EL (cell line): ENCODE measurements around the gene SNRNP25.
"Not testable (repeated sequence)": the region's sequence is repeated elsewhere in the genome, so short reads cannot be mapped to it uniquely, and the experiment has no call there.

Source experiments
- DNase-seq: peaks from one replicate; pipeline ENCODE4 v3.0.0-alpha.2; 2016

SNRNP25 gene

DNA sequence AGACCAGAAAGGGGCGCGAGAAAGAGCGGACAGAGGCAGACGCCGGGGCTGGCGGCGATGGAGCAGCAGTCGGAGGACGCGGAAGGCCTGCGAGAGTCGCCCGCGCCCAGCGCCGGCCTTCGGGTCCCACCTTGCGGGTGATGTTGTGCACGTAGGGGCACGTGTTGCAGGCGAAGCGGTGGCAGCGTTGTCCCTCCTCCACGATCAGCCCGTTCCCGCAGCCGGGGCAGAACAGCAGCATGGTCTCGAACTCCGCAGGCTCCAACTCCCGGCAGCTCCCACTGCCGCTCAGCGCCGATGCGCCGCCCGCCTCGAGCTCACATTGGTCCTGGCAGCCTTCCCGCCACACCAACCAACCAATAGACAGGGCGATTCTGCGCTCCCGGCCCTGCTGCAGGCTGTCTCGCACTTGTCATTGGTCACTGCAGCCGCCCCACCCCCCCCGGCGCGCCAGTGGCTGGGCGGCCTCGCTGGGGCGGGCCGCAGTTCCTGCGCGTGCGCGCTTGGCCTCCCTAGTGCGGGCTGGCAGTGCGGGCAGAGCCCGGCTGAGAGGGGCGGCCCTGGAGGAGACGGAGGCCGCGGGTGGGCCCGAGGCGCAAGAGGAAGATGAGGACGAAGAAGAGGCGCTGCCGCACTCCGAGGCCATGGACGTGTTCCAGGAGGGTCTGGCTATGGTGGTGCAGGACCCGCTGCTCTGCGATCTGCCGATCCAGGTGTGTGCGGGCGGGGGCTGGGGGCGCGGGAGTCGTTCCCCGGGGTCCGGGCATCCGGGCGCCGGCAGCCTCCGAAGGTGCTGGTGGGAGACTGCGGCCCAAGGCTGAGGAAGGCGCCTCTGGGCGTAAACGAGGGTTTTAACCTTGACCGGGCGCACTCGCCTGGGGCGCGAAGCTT lies at the start of gene SNRNP25, which contains the start of gene POLR3K:
SNRNP25 (plus strand) TSS at position 483 of the 891 bp plus-strand sequence; CDS start at position 672, 189 bp downstream.
POLR3K (minus strand) TSS at position 263 of the 891 bp plus-strand sequence; CDS start at position 241, 22 bp downstream.
- DNase-seq, result peak; percentile 97

DNA sequence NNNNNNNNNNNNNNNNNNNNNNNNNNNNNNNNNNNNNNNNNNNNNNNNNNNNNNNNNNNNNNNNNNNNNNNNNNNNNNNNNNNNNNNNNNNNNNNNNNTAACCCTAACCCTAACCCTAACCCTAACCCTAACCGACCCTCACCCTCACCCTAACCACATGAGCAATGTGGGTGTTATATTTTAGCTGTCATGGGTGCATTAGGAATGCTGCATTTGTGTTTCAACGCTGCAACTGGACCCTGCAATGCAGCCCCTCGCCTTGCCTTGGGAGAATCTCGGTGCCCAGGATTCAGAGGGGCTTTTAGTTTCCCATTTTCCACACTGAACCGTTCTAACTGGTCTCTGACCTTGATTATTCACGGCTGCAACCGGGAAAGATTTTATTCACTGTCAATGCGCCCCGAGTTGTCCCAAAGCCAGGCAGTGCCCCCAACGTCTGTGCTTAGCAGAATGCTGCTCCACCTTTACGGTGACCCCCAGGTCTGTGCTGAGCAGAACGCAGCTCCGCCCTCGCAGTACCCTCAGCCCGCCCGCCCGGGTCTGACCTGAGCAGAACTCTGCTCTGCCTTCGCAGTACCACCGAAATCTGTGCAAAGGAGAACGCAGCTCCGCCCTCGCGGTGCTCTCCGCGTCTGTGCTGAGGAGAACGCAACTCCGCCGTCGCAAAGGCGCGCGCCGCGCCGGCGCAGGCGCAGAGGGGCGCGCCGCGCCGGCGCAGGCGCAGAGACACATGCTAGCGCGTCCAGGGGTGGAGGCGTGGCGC lies 43.5 kb upstream of the SNRNP25 start:
- DNase-seq, result no peak

DNA sequence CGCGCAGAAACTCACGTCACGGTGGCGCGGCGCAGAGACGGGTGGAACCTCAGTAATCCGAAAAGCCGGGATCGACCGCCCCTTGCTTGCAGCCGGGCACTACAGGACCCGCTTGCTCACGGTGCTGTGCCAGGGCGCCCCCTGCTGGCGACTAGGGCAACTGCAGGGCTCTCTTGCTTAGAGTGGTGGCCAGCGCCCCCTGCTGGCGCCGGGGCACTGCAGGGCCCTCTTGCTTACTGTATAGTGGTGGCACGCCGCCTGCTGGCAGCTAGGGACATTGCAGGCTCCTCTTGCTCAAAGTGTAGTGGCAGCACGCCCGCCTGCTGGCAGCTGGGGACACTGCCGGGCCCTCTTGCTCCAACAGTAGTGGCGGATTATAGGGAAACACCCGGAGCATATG lies 42.9 kb upstream of the SNRNP25 start:
- DNase-seq, result not testable (repeated sequence)

DNA sequence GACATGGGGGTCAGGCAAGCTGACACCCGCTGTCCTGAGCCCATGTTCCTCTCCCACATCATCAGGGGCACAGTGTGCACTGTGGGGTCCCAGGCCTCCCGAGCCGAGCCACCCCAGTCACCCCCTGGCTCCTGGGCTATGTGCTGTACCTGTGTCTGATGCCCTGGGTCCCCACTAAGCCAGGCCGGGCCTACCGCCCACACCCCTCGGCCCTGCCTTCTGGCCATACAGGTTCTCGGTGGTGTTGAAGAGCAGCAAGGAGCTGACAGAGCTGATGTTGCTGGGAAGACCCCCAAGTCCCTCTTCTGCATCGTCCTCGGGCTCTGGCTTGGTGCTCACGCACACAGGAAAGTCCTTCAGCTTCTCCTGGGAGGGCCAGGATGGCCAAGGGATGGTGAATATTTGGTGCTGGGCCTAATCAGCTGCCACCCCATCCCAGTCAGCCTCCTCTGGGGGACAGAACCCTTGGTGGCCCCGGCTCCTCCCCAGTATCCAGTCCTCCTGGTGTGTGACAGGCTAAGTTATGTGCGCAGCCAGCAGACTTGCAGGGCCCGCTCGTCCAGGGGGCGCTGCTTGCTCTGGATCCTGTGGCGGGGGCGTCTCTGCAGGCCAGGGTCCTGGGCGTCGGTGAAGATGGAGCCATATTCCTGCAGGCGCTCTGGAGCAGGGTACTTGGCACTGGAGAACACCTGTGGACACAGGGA lies 36.4 kb upstream of the SNRNP25 start:
- DNase-seq, result not testable (repeated sequence)

- DNase-seq, result not testable (repeated sequence)
These were observed 32.7 kb upstream of the SNRNP25 start for GRCh38 chr16:20886-21285.

DNA sequence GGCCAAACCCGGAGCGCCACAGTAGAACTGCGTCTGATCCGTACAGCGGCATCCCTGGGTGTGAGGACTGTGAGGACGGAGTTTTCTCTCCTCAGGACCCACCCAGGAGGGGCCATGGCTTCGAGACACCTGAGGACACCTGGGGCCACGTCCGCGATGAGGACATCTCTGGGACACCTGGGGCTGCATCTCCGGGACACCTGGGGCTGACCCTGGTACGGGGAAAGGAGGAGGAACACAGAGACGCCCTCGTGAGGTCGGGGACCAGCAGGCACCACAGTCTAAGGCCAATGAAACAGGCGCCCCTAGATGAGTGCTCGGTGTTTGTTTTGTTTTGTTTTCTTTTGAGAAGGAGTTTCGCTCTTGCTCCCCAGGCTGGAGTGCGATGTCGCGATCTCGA lies 29.5 kb upstream of the SNRNP25 start:
- DNase-seq, result not testable (repeated sequence)

DNA sequence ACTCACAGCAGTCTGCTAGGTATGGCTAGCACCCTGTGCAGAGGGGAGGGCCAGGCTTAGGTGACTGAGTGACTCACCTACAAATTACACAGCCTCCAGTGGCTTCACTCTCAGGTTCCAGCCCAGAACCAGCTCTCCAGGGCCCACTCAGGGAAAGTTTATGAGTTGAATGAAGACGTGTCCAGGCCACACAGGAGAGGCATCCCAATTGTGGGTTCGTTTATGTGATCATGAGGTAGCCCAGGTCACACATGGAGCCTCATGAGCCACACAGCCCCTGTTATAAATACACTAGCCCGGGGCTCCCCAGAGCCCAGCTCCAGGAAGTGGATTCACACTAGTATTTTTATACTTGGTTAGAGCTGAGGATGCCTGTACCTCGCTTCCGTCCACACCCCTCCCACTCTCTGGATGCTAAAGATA lies 27.7 kb upstream of the SNRNP25 start:
- not testable (repeated sequence) for DNase-seq

DNA sequence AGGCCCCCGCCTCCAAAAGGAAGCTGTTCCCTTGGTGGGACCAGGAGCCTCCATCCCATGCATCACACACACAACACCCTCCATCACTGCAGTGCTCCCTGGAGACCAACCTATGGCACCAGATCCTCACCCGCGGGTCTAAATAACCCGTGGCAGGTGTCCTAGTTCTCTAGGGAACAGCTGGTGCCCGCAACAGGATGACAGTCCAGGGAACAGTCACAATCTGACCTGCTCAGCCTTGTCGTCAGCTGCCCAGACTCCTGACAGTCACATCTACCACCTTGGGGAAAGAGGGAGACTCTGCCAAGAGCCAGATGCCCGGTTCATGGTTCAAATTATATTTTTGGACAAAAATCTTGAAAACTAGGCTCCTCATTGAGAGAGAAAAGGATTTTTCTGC lies 23.0 kb upstream of the SNRNP25 start:
- not testable (repeated sequence) for DNase-seq

DNA sequence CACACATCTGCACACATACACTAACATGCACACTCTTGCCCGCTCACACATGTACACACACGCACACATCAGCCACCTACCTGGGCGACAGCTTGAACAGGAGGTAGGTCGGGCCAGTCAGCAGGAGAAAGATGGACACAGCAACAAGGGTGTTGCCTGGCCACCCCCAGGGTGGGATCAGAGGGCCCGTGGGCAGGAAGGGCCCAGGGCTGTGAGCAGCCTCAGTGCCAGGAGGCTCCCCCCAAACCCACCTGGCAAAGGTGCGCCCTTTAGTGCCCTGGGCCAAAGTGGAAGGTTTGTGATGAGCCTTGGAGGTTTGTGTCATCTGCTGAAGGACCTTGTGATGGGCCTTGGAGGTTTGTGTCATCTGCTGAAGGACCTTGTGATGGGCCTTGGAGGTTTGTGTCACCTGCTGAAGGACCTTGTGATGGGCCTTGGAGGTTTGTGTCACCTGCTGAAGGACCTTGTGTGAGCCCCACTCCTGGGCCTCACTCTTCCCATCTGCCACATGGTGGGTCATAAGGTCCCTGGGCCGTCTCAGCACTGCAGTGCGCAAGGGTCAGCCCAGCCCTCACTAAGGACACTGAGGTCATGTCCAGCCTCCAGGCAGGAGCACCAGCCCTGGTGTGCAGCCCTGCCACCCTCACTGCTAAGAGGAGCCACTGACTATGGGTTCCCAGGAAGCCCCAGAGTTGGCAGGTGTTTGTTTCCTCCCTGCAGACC lies 20.3 kb upstream of the SNRNP25 start:
- DNase-seq, result not testable (repeated sequence)

DNA sequence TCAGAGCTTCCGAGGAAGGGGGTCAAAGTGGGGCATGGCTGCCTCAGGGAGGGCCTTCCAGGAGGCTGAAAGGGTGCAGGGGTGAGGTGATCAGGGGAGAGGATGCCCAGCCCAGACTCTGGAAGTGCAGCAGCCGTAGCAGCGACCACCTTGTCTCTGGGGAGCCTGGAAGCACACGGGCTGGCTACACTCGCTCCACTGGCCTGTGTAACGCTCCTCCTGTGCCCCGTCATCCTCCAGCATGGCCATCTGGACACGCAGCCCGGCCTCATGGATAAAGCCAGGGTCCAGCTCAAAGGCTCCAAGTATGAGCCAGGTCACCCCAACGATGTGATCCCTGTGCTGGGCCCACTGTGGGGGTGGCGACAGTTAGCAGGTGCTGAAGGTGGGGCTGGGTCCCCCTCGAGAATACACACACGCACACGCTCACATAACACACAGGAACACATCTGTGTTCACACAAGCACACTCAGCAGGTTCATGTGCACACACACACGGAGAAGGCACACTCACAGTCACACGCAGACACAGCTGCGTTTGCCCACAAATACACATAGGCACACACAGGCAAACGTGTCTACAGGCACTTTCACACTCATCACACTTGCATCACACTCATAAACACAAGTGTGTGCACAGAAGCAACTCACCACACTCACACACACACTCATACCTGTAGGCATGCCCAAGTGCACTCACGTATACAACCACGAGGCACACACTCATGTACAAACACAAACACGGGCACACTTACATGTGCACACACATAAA lies 19.6 kb upstream of the SNRNP25 start:
- DNase-seq, result no peak

- DNase-seq, result no peak
These were observed 19.0 kb upstream of the SNRNP25 start for GRCh38 chr16:34648-34987.

- no peak for DNase-seq
These were observed 18.5 kb upstream of the SNRNP25 start for GRCh38 chr16:35011-35677.

GRCh38 chr16:35678-36305 lies 17.8 kb upstream of the SNRNP25 start:
- DNase-seq, result no peak

- DNase-seq, result no peak
These were observed 17.2 kb upstream of the SNRNP25 start for GRCh38 chr16:36336-36984.

DNA sequence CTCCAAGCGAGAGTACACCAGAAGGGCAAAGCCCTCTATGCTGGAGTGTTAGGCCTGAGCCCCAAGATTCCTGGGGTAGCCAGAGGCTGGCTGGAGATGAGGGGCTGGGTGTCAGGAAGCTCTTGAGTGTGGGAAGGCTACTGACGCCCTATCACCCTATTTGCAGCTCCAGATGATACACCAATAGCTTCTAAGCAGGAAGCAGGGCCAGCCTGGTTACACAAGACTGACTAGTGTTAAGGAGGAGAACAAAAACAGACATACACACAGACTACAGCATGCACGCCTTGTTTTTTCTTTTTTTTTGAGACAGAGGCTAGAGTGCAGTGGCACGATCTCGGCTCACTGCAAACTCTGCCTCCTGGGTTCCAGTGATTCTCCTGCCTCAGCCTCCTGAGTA lies 16.1 kb upstream of the SNRNP25 start:
- no peak for DNase-seq

GRCh38 chr16:38206-38605 lies 15.4 kb upstream of the SNRNP25 start:
- not testable (repeated sequence) for DNase-seq

DNA sequence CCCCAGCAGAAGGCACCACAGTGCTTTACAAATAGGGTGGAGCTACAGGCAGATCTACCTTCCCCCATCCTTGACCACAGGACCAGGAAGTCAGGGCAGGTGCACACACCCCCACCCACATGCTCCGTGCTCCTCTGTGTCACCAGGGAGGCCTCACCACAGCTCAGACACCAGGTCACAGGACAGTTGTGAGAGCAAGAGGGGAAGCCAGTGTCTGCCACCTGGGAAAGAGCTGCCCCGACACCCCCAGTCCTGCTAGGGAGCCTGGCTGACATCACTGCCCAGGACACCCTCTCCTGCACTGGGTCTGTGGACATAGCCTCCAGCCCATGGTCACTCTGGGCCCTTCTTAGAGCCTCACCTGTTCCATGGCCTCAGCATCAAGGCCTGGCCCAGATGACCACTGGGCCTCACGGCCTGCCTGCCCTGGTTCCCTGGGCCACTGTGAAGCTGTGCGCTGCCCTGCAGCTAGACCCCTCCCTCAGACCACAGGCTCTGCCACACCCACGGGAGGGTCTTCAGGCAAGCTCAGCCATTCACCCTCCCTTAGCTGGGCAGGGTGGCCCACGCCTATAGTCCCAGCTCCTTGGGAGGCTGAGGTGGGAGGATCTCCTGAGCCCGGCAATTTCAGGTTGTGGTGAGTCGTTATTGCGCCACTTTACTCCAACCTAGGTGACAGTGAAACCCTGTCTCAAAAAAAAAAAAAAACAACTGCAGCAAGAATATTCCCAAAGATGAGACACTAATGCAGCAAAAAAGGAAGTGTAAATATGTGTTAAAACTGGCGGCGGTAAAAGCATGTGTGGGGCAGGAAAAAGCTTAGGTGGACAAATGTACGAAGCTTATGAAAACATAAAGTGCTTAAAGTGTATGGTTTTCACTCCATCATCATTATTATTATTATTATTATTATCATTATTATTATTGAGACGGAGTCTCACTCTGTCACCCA lies 14.4 kb upstream of the SNRNP25 start:
- DNase-seq, result no peak

- DNase-seq, result no peak
These were observed 12.1 kb upstream of the SNRNP25 start for GRCh38 chr16:41439-42068.
